MCF 10A (cell line): ENCODE results near the gene CPNE6. TPM values are rescaled to one million over a fixed set of nuclear protein-coding genes. Genes with fewer than 3 reads are reported as not detected.

Experiments
- BruUV-seq: library from RNA; stranded (reverse); fragments of 400-500 nt; replicated peaks from 2 replicates; lab custom pipeline; 2021; lab: Mats Ljungman, UMichigan
- CTCF ChIA-PET: fragments of 300-600 bp; sonication (Branson Sonifier 250); formaldehyde crosslinking; extraction: SDS; loops from one replicate; lab custom pipeline; 2021; ENCODE audit warnings: antibody characterized with exemption, inconsistent platforms; lab: Yijun Ruan, JAX
- POLR2A ChIA-PET: fragments of 300-600, 350-650 bp; sonication (Branson Sonifier 250); formaldehyde crosslinking; extraction: SDS; loops from one replicate; lab custom pipeline; 2020; ENCODE audit warnings: antibody characterized with exemption, inconsistent platforms; lab: Yijun Ruan, JAX
- DNase-seq: peaks from one replicate; pipeline ENCODE4 v3.0.0-alpha.2; 2018; ENCODE audit not compliant: unreplicated experiment
- H3K27ac Mint-ChIP-seq: one replicate; pipeline ENCODE4 v1.8.0; 2022; ENCODE audit warnings: mild to moderate bottlenecking, low read depth, mixed read lengths; ENCODE audit not compliant: unreplicated experiment
- H3K27me3 Mint-ChIP-seq: one replicate; pipeline ENCODE4 v1.8.0; 2022; ENCODE audit warnings: mixed read lengths; ENCODE audit not compliant: insufficient read depth, unreplicated experiment
- H3K36me3 Mint-ChIP-seq: one replicate; pipeline ENCODE4 v1.8.0; 2022; ENCODE audit warnings: mild to moderate bottlenecking, moderate library complexity, mixed read lengths; ENCODE audit not compliant: insufficient read depth, unreplicated experiment
- H3K4me1 Mint-ChIP-seq: one replicate; pipeline ENCODE4 v1.8.0; 2022; ENCODE audit warnings: mixed read lengths; ENCODE audit not compliant: insufficient read depth, unreplicated experiment
- H3K4me3 Mint-ChIP-seq: one replicate; pipeline ENCODE4 v1.8.0; 2022; ENCODE audit warnings: mild to moderate bottlenecking, moderate library complexity, mixed read lengths; ENCODE audit not compliant: unreplicated experiment
- H3K9me3 Mint-ChIP-seq: one replicate; pipeline ENCODE4 v1.8.0; 2022; ENCODE audit warnings: mixed read lengths; ENCODE audit not compliant: unreplicated experiment
- intact Hi-C: fragments of 100-400 bp; cut with micrococcal nuclease; formaldehyde crosslinking; loops from 2 replicates; pipeline ENCODE4 v1.14.1; 2022
- total RNA-seq: library from RNA; stranded (reverse); gene quantifications from 2 replicates; pipeline ENCODE4 v1.2.3, GENCODE V29; 2022
- TF ChIP-seq, protein P1 (sequence below): fragments of 200-600 bp; IDR thresholded peaks from one replicate; pipeline ENCODE4 v1.8.0; 2022; ENCODE audit warnings: antibody characterized with exemption, mild to moderate bottlenecking; ENCODE audit not compliant: unreplicated experiment

CPNE6 gene
- total RNA-seq, 1 experiment from 2014 or later = not detected

DNA sequence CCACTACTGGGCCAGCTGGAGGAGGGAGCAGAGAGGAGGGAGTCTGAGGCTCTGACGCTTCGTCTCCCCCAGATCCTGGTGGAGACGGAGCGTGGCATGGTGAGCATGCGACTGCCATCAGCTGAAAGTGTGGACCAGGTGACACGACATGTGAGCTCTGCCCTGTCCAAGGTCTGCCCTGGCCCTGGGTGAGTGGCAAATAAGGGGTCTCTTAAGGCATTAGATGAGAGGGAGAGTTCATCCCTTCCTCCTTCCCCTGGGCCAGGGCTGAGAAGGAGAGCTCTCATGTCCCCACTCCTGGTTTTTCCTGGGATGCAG is 17.1 kb upstream of the CPNE6 start:
- no TSS peak for BruUV-seq
- Mint-ChIP-seq H3K36me3 (peaks cover 9% of the 10 kb centered on the region), H3K27me3 (peaks cover 83% of the 10 kb centered on the region), H3K27ac (no peak overlapping the region), H3K9me3 (no peaks in the 10 kb centered on the region), H3K4me1 (peaks cover 12% of the 10 kb centered on the region), H3K4me3 (no peak overlapping the region)
- ChIA-PET CTCF (interaction anchor here (0.6 to 6.5 kb wide), 5 partner anchors 36 to 386 kb away, joined by 3 to 79 read pairs (median 4); no protein-coding TSS in a partner anchor), POLR2A (no interaction called here)
- TF ChIP-seq, protein P1, sequence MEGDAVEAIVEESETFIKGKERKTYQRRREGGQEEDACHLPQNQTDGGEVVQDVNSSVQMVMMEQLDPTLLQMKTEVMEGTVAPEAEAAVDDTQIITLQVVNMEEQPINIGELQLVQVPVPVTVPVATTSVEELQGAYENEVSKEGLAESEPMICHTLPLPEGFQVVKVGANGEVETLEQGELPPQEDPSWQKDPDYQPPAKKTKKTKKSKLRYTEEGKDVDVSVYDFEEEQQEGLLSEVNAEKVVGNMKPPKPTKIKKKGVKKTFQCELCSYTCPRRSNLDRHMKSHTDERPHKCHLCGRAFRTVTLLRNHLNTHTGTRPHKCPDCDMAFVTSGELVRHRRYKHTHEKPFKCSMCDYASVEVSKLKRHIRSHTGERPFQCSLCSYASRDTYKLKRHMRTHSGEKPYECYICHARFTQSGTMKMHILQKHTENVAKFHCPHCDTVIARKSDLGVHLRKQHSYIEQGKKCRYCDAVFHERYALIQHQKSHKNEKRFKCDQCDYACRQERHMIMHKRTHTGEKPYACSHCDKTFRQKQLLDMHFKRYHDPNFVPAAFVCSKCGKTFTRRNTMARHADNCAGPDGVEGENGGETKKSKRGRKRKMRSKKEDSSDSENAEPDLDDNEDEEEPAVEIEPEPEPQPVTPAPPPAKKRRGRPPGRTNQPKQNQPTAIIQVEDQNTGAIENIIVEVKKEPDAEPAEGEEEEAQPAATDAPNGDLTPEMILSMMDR = no peak
- intact Hi-C loops = no loop called here
- DNase-seq = no peak

DNA sequence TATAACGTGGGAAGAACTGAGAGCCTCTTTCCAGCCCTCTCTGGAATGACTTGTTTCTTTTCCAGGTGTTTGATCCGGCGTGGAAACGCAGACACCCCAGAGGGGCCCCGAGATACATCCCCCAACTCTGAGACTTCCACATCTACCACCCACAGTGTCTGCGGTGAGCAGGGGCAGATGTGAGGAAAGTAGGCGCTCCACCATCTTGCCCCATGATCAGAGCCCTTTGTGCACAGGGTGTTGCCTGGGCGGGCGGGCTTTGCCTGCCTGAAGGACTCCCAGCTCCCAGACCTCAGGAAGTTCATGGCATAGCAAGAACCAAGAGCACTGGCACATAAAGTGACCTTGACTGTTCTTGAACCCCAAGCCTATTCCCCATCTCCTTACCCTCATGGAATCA is 16.7 kb upstream of the CPNE6 start:
- H3K9me3 Mint-ChIP-seq = no peaks in the 10 kb centered on the region
- TF ChIP-seq, protein P1 = no peak
- H3K27ac Mint-ChIP-seq = no peak overlapping the region
- H3K36me3 Mint-ChIP-seq = peaks cover 9% of the 10 kb centered on the region
- POLR2A ChIA-PET = no interaction called here
- peaks cover 12% of the 10 kb centered on the region for H3K4me1 Mint-ChIP-seq
- no peak for DNase-seq
- CTCF ChIA-PET = interaction anchor here (0.6 to 6.5 kb wide), 4 partner anchors 36 to 387 kb away, joined by 3 to 79 read pairs (median 4); no protein-coding TSS in a partner anchor
- H3K27me3 Mint-ChIP-seq = peaks cover 80% of the 10 kb centered on the region
- intact Hi-C loops = no loop called here
- no peak overlapping the region for H3K4me3 Mint-ChIP-seq
- BruUV-seq = no TSS peak

DNA sequence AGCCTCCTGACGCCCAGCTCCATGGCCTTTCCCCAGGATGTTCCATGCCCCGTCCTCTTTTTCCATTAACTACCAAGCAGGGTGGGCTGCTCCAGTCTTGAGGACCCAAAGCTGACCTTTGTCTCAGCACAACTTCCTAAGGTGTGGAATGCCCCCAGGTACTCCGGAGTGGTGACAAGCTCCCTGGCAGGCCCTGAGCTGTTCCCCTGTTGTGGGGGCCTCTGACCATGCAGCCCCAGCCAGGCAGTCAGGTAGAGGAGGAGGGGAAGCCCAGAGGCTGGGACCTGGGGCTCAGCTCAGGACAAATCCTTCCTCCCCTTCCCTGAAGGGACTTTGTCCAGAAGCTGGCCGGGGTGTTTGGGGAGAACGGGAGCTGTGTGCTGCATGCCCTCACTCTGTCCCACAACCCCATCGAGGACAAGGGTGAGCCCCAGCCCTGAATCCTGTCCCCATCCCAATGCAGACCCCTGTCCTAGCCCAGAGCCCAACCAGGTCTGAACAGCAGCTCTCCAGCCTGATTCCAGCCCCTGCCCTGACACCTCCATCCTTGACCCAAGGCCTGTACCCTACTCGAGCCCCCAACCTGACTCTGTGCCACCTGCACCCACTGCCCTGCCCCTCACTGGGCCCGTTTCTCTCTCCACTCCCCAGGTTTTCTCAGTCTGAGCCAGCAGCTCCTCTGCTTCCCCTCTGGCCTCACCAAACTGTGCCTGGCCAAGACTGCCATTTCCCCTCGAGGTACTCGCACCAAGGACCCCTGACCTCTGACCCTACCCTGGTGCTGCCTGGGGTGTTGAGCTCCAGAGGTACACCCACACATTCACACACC is 15.2 kb upstream of the CPNE6 start:
- H3K36me3 Mint-ChIP-seq = peaks cover 9% of the 10 kb centered on the region
- peaks cover 12% of the 10 kb centered on the region for H3K4me1 Mint-ChIP-seq
- TF ChIP-seq, protein P1 = no peak
- H3K27ac Mint-ChIP-seq = no peak overlapping the region
- no peak overlapping the region for H3K4me3 Mint-ChIP-seq
- no peak for DNase-seq
- CTCF ChIA-PET = interaction anchor here (0.5 to 6.5 kb wide), 13 partner anchors 13 to 186 kb away, joined by 3 to 79 read pairs (median 4); partner anchors contain the start of genes CPNE6, IRF9, PCK2 and TINF2
- no TSS peak for BruUV-seq
- intact Hi-C loops = no loop called here
- peaks cover 64% of the 10 kb centered on the region for H3K27me3 Mint-ChIP-seq
- POLR2A ChIA-PET = no interaction called here
- no peaks in the 10 kb centered on the region for H3K9me3 Mint-ChIP-seq

DNA sequence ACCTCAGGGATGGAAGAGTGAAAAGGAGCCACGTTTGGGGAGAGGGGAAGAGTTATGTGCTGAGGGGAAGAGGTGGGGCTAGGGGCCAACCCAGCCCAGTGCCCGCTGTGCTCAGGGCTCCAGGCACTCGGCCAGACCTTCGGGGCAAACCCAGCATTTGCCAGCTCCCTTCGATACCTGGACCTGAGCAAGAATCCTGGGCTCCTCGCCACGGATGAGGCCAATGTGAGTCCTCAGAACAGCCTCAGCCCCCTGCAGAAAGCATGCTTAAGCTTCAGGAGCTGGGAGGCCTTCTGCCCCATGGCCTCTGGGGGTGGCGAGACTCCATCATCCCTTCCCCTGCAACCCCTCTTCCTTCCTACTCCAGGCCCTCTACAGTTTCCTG is 14.6 kb upstream of the CPNE6 start:
- Mint-ChIP-seq H3K4me1 (peaks cover 12% of the 10 kb centered on the region), H3K27ac (no peak overlapping the region), H3K4me3 (no peak overlapping the region), H3K27me3 (peaks cover 60% of the 10 kb centered on the region), H3K36me3 (peaks cover 9% of the 10 kb centered on the region), H3K9me3 (no peaks in the 10 kb centered on the region)
- intact Hi-C loops = no loop called here
- CTCF ChIA-PET = interaction anchor here (0.5 to 6.5 kb wide), 14 partner anchors 13 to 185 kb away, joined by 3 to 79 read pairs (median 4); partner anchors contain the start of genes CPNE6, IRF9, PCK2 and TINF2
- peak; percentile 31 for DNase-seq
- BruUV-seq = no TSS peak
- POLR2A ChIA-PET = interaction anchor here (0.7 kb wide), 1 partner anchor 52 kb away, joined by 3 read pairs; no protein-coding TSS in a partner anchor
- TF ChIP-seq, protein P1 = no peak
